Left ventricle myocardium superior (tissue), 1 donor: ENCODE results near the gene NCS1. TPM values are rescaled to one million over a fixed set of nuclear protein-coding genes. Genes with fewer than 3 reads are reported as not detected.
A peak's percentile ranks its signal among the peaks of the same experiment; 100 is the strongest.

Experiments used
- ATAC-seq: fragments of 200-7000 bp; cut with Tn5 transposase; one replicate; pipeline ENCODE4 v1.9.1; 2020; ENCODE audit warnings: mild to moderate bottlenecking, moderate library complexity
- DNase-seq: peaks from one replicate; pipeline ENCODE4 v3.0.0-alpha.2; 2020
- intact Hi-C: fragments of 100-400 bp; cut with micrococcal nuclease; formaldehyde crosslinking; loops from one replicate; pipeline ENCODE4 v1.11.0; 2022
- total RNA-seq: library from RNA; stranded (reverse); fragmentation: NEBNext Ultra II Directional; extraction: Animal tissue kit (Norgen Biotek cat#: 25700); gene quantifications from one replicate; pipeline ENCODE4 v1.2.1, GENCODE V29; 2021
- donor health status: DM: no; HTN: yes; CAD: no; lungs with severe emphysema.

The NCS1 gene
- total RNA-seq, 1 donor from 2014 or later: 4.1 TPM

- ATAC-seq (no peak), DNase-seq (peak; percentile 40)
- intact Hi-C loops: no loop called here
Measured at GRCh38 chr9:130172858-130173665, 858 bp downstream of the NCS1 start.

GRCh38 chr9:130173666-130173983 lies 1.4 kb downstream of the NCS1 start:
- ATAC-seq (no peak), DNase-seq (no peak)
- intact Hi-C loops: no loop called here

GRCh38 chr9:130174025-130174424 lies 1.8 kb downstream of the NCS1 start:
- intact Hi-C loops: no loop called here
- DNase-seq: no peak
- ATAC-seq: no peak

- DNase-seq: no peak
- ATAC-seq: no peak
- intact Hi-C loops: no loop called here
Measured at GRCh38 chr9:130174920-130175321, 2.7 kb downstream of the NCS1 start.

GRCh38 chr9:130175355-130175754 lies 3.2 kb downstream of the NCS1 start:
- no peak for DNase-seq
- intact Hi-C loops: no loop called here
- ATAC-seq: no peak

GRCh38 chr9:130176760-130177159 lies 4.6 kb downstream of the NCS1 start:
- ATAC-seq (no peak), DNase-seq (no peak)
- intact Hi-C loops: no loop called here

- intact Hi-C loops: no loop called here
- ATAC-seq (no peak), DNase-seq (no peak)
Measured at GRCh38 chr9:130177898-130178805, 5.9 kb downstream of the NCS1 start.

- DNase-seq (no peak), ATAC-seq (no peak)
- intact Hi-C loops: no loop called here
Measured at GRCh38 chr9:130179331-130179907, 7.2 kb downstream of the NCS1 start.

- ATAC-seq (no peak), DNase-seq (no peak)
Measured at GRCh38 chr9:130180516-130180915, 8.3 kb downstream of the NCS1 start.

GRCh38 chr9:130181678-130182380 lies 9.6 kb downstream of the NCS1 start:
- no peak for ATAC-seq
- intact Hi-C loops: no loop called here
- no peak for DNase-seq

More at GRCh38 chr9:130180516-130180915, 8.3 kb downstream of the NCS1 start:
- intact Hi-C loops: no loop called here

- no peak for DNase-seq
- no peak for ATAC-seq
- intact Hi-C loops: no loop called here
Measured at GRCh38 chr9:130182381-130182909, 10.2 kb downstream of the NCS1 start.

- intact Hi-C loops: no loop called here
- ATAC-seq: no peak
Measured at GRCh38 chr9:130183133-130183762, 11.0 kb downstream of the NCS1 start.

GRCh38 chr9:130185017-130185416 lies 12.8 kb downstream of the NCS1 start:
- DNase-seq (no peak), ATAC-seq (no peak)
- intact Hi-C loops: no loop called here

More at GRCh38 chr9:130183133-130183762, 11.0 kb downstream of the NCS1 start:
- no peak for DNase-seq

- intact Hi-C loops: no loop called here
- ATAC-seq (peak; percentile 12), DNase-seq (no peak)
Measured at GRCh38 chr9:130185490-130186031, 13.4 kb downstream of the NCS1 start.

- ATAC-seq (no peak), DNase-seq (no peak)
- intact Hi-C loops: no loop called here
Measured at GRCh38 chr9:130186051-130186450, 13.8 kb downstream of the NCS1 start.

GRCh38 chr9:130186839-130187522 lies 14.8 kb downstream of the NCS1 start:
- no peak for DNase-seq
- ATAC-seq: peak; percentile 85
- intact Hi-C loops: no loop called here

- ATAC-seq: no peak
- no peak for DNase-seq
- intact Hi-C loops: no loop called here
Measured at GRCh38 chr9:130187523-130187846, 15.3 kb downstream of the NCS1 start.

- intact Hi-C loops: no loop called here
- DNase-seq (no peak), ATAC-seq (no peak)
Measured at GRCh38 chr9:130188860-130189481, 16.8 kb downstream of the NCS1 start.
